ENCODE results near the gene LRRC40. TPM values are rescaled to one million over a fixed set of nuclear protein-coding genes. Genes with fewer than 3 reads are reported as not detected.

The LRRC40 gene
- total and polyA plus RNA-seq, 9 of the 15 experiments (the other 6 are each of a cell fraction or from before 2014, with no cell fraction given) = 16.1 to 36.2 (median 30.9) TPM

GRCh38 chr1:70202173-70202758 is 3.1 kb downstream of the LRRC40 start:
- H3K9me1 ChIP-seq (ENCODE audit: control insufficient read depth, insufficient read depth, low read length) = no peaks in the 10 kb centered on the region
- BruUV-seq (replicated peaks) = no TSS peak
- no peak overlapping the region; the same call in 2 of the 3 replicates for H3K27ac ChIP-seq (ENCODE audit: extremely low read depth, low read depth, low read length)
- H3K9me3 ChIP-seq (replicated peaks; ENCODE audit: control insufficient read depth, insufficient read depth, low read depth, low read length) = no peaks in the 10 kb centered on the region
- FAIRE-seq (no peak), ATAC-seq (no peak), DNase-seq (ENCODE audit: extremely low read depth in 1 of 4, low spot score in 3 of 4) (no peak)
- peaks cover 0 to 3% of the 10 kb centered on the region in 2 experiments; a peak in 1 of 5 replicates for H3K4me1 ChIP-seq (replicated peaks in 1 of 2; ENCODE audit: control insufficient read depth in 2 of 2, insufficient read depth in 2 of 2, low read length in 2 of 2)
- intact Hi-C loops (cut with micrococcal nuclease) = no loop called here
- H2AFZ ChIP-seq (ENCODE audit: low read depth, low read length) = no peak overlapping the region
- WGBS (ENCODE audit: insufficient coverage, low coverage, missing lambda C conversion rate) = 26% methylated on average over 2 of the region's 2 CpGs
- peaks cover 2% of the 10 kb centered on the region; the same call in 1 of the 3 replicates for H3K36me3 ChIP-seq (ENCODE audit: control insufficient read depth, insufficient read depth, low read length)
- H3K79me2 ChIP-seq (ENCODE audit: control insufficient read depth, insufficient read depth, low read length) = peaks cover 93% of the 10 kb centered on the region
- H3K4me2 ChIP-seq (ENCODE audit: insufficient read depth, low read length) = no peak overlapping the region
- ChIA-PET CTCF (ENCODE audit: low intra/inter-chr PET ratio) (no interaction called here), POLR2A (interaction anchor here (0.6 to 1.0 kb wide), 2 partner anchors 34 to 209 kb away, joined by 3 read pairs; partner anchors contain the start of gene CTH)
- TF ChIP-seq ZNF316 (IDR thresholded peaks at IDR 0.05) (peak; percentile 90), C11orf30 (IDR thresholded peaks at IDR 0.05; ENCODE audit: low read depth) (peak; percentile 72), ZFP1 (CRISPR knock-in tag; IDR thresholded peaks at IDR 0.05) (no peak), ZNF507 (tag; conservative IDR thresholded peaks at IDR 0.05) (peak; percentile 40), MECOM (CRISPR knock-in tag; IDR thresholded peaks at IDR 0.05) (no peak), GTF2E2 (tag; IDR thresholded peaks at IDR 0.05) (no peak), RBBP5 (IDR thresholded peaks at IDR 0.05; ENCODE audit: borderline replicate concordance, insufficient read depth, low read length, poor library complexity, severe bottlenecking) (no peak), MTA2 (IDR thresholded peaks at IDR 0.05; ENCODE audit: low read depth) (no peak), SPI1 (IDR thresholded peaks at IDR 0.05; ENCODE audit: borderline replicate concordance, low read depth, low read length) (peak; percentile 68), BCLAF1 (IDR thresholded peaks at IDR 0.05; ENCODE audit: borderline replicate concordance in 1 of 2, control insufficient read depth in 1 of 2, low read depth in 2 of 2, low read length in 1 of 2) (no peak), NR2C2 (CRISPR knock-in tag; IDR thresholded peaks at IDR 0.05) (no peak), NR2C2 (tag; IDR thresholded peaks at IDR 0.05) (no peak), MAFF (IDR thresholded peaks at IDR 0.05; ENCODE audit: low read length) (peak; percentile 39; the same call in 1 of the 2 replicates), ZNF217 (CRISPR knock-in tag; IDR thresholded peaks at IDR 0.05) (no peak), HDAC8 (tag; IDR thresholded peaks at IDR 0.05) (no peak), MAFG (tag; conservative IDR thresholded peaks at IDR 0.05) (peak; percentile 56)
- TF ChIP-seq, protein P1, sequence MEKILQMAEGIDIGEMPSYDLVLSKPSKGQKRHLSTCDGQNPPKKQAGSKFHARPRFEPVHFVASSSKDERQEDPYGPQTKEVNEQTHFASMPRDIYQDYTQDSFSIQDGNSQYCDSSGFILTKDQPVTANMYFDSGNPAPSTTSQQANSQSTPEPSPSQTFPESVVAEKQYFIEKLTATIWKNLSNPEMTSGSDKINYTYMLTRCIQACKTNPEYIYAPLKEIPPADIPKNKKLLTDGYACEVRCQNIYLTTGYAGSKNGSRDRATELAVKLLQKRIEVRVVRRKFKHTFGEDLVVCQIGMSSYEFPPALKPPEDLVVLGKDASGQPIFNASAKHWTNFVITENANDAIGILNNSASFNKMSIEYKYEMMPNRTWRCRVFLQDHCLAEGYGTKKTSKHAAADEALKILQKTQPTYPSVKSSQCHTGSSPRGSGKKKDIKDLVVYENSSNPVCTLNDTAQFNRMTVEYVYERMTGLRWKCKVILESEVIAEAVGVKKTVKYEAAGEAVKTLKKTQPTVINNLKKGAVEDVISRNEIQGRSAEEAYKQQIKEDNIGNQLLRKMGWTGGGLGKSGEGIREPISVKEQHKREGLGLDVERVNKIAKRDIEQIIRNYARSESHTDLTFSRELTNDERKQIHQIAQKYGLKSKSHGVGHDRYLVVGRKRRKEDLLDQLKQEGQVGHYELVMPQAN (IDR thresholded peaks at IDR 0.05; ENCODE audit: borderline replicate concordance) = no peak
- H3K9ac ChIP-seq (ENCODE audit: insufficient read depth in 1 of 2, low read depth in 2 of 2, low read length in 2 of 2) = no peak overlapping the region
- in situ Hi-C loops (cut with MboI) = no loop called here
- H3K27me3 ChIP-seq (ENCODE audit: control insufficient read depth in 2 of 2, insufficient read depth in 2 of 2, low read length in 2 of 2) = no peaks in the 10 kb centered on the region
- H3K4me3 ChIP-seq = no peak overlapping the region
- no peaks in the 10 kb centered on the region for H4K20me1 ChIP-seq (replicated peaks; ENCODE audit: control insufficient read depth, insufficient read depth, low read length)
